HepG2 (cell line): Measurements from ENCODE around the gene FEM1B. TPM values are rescaled to one million over a fixed set of nuclear protein-coding genes. Genes with fewer than 3 reads are reported as not detected.

Source experiments
- CCDC6 ChIP-seq: sonication (generic); formaldehyde crosslinking; IDR thresholded peaks from 2 replicates; pipeline ENCODE4 v1.8.1; 2022; ENCODE audit warnings: mild to moderate bottlenecking, missing genetic modification reagents, moderate library complexity
- DNMT1 ChIP-seq: sonication (generic); formaldehyde crosslinking; IDR thresholded peaks from 2 replicates; pipeline ENCODE4 v1.5.1; 2020; ENCODE audit warnings: mild to moderate bottlenecking, missing genetic modification reagents
- NPAS2 ChIP-seq: sonication (generic); formaldehyde crosslinking; IDR thresholded peaks from 2 replicates; pipeline ENCODE4 v1.8.0; 2022; ENCODE audit warnings: mild to moderate bottlenecking, missing genetic modification reagents, borderline replicate concordance
- PRPF4 ChIP-seq: fragments of 200-400 bp; formaldehyde crosslinking; IDR thresholded peaks from 2 replicates; pipeline ENCODE4 v1.6.1; 2016; ENCODE audit warnings: low read length, low read depth; ENCODE audit not compliant: poor library complexity, severe bottlenecking
- SP2 ChIP-seq: sonication (generic); formaldehyde crosslinking; IDR thresholded peaks from 2 replicates; pipeline ENCODE4 v1.5.1; 2020; ENCODE audit warnings: mild to moderate bottlenecking, missing genetic modification reagents
- THAP9 ChIP-seq: sonication (generic); formaldehyde crosslinking; IDR thresholded peaks from 2 replicates; pipeline ENCODE4; 2020; ENCODE audit warnings: missing genetic modification reagents, mild to moderate bottlenecking, borderline replicate concordance
- TRAFD1 ChIP-seq: sonication (generic); formaldehyde crosslinking; IDR thresholded peaks from 2 replicates; pipeline ENCODE4 v1.5.1; 2020; ENCODE audit warnings: missing genetic modification reagents, mild to moderate bottlenecking, borderline replicate concordance
- ZBED4 ChIP-seq: sonication (generic); formaldehyde crosslinking; IDR thresholded peaks from 2 replicates; pipeline ENCODE4 v1.4.0; 2020; ENCODE audit warnings: missing genetic modification reagents, borderline replicate concordance
- ZNF280D ChIP-seq: sonication (generic); formaldehyde crosslinking; IDR thresholded peaks from 2 replicates; pipeline ENCODE4 v1.5.1; 2020; ENCODE audit warnings: mild to moderate bottlenecking, missing genetic modification reagents
- ZNF460 ChIP-seq: sonication (generic); formaldehyde crosslinking; IDR thresholded peaks from 2 replicates; pipeline ENCODE4 v1.5.1; 2020; ENCODE audit warnings: missing genetic modification reagents, mild to moderate bottlenecking, borderline replicate concordance
- ZNF670 ChIP-seq: sonication (generic); formaldehyde crosslinking; IDR thresholded peaks from 2 replicates; pipeline ENCODE4 v1.8.0; 2022; ENCODE audit warnings: mild to moderate bottlenecking, missing genetic modification reagents, borderline replicate concordance
- ZNF737 ChIP-seq: sonication (generic); formaldehyde crosslinking; IDR thresholded peaks from 2 replicates; pipeline ENCODE4 v1.5.0; 2020; ENCODE audit warnings: missing genetic modification reagents, mild to moderate bottlenecking, borderline replicate concordance
- polyA plus RNA-seq, 8 experiments: library from polyadenylated mRNA; depleted of rRNA in 3 of 8; stranded (reverse) in 7 of 8; unstranded in 1 of 8; fragments of >200 nt; fragmentation: Illumina TruSeq in 4 of 8; extraction: Trizol in 4 of 8; gene quantifications; 2 replicates each; pipeline versions ENCODE4 v1.2.1 to v1.2.3, GENCODE V29; 2011 to 2016; ENCODE audit warnings: low read depth in 4 of 8, missing spikeins in 1 of 8, mixed read lengths in 1 of 8; ENCODE audit not compliant: insufficient read depth in 1 of 8
- total RNA-seq, 5 experiments: library from RNA; depleted of rRNA; stranded (reverse); fragments of >200 nt; fragmentation: Illumina TruSeq; extraction: Trizol; gene quantifications; 2 replicates each; pipeline ENCODE4 v1.2.3, GENCODE V29; 2016; ENCODE audit warnings: low read depth in 1 of 5
- TF ChIP-seq, protein P1 (sequence below): IDR thresholded peaks from 2 replicates; pipeline ENCODE4 v1.6.1; 2016; ENCODE audit warnings: missing biosample characterization, missing genetic modification reagents, low read depth

Gene FEM1B
- total and polyA plus RNA-seq, 2 of the 13 experiments (the other 11 are each of a cell fraction or from before 2014, with no cell fraction given): 38.1 to 40.0 TPM

- TF ChIP-seq ZBED4: no peak
- TF ChIP-seq TRAFD1: no peak
- peak; percentile 63; the same call in 1 of the 2 replicates for TF ChIP-seq SP2
- peak; percentile 55; the same call in 1 of the 2 replicates for TF ChIP-seq ZNF280D (CRISPR knock-in tag)
- no peak; the same call in 1 of the 2 replicates for TF ChIP-seq ZNF737 (CRISPR knock-in tag)
- TF ChIP-seq DNMT1 (CRISPR knock-in tag): peak; percentile 76; the same call in 1 of the 2 replicates
- no peak for TF ChIP-seq NPAS2 (CRISPR knock-in tag)
- TF ChIP-seq THAP9: peak; percentile 85; the same call in 1 of the 2 replicates
- no peak for TF ChIP-seq ZNF460 (CRISPR knock-in tag)
- peak; percentile 85 for TF ChIP-seq ZNF670 (CRISPR knock-in tag)
- TF ChIP-seq CCDC6 (CRISPR knock-in tag): peak; percentile 80; the same call in 1 of the 2 replicates
- TF ChIP-seq PRPF4: no peak
- TF ChIP-seq, protein P1, sequence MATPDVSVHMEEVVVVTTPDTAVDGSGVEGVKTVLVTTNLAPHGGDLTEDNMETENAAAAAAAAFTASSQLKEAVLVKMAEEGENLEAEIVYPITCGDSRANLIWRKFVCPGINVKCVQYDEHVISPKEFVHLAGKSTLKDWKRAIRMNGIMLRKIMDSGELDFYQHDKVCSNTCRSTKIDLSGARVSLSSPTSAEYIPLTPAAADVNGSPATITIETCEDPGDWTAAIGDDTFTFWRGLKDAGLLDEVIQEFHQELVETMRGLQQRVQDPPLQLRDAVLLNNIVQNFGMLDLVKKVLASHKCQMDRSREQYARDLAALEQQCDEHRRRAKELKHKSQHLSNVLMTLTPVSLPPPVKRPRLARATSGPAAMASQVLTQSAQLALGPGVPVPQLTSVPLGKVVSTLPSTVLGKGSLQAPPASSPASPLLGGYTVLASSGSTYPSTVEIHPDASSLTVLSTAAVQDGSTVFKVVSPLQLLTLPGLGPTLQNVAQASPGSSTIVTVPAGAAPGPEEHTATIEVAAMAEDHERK (CRISPR knock-in tag): 0 out of 2 replicates have a peak, but pooled peaks have one; percentile 43
Measured at GRCh38 chr15:68277603-68278344, at the start of gene FEM1B (continued).
